Measurements from ENCODE around the gene DDX3X. TPM values are rescaled to one million over a fixed set of nuclear protein-coding genes. Genes with fewer than 3 reads are reported as not detected.

DDX3X gene
- total and polyA plus RNA-seq, 4 donors = 48.4 to 216 (median 85.6) TPM

- TF ChIP-seq REST (IDR thresholded peaks at IDR 0.05) = no peak
- no peak for TF ChIP-seq FOXA1 (IDR thresholded peaks at IDR 0.05)
These were observed 52.4 kb downstream of the DDX3X start (continued) for GRCh38 chrX:41386222-41386990.

DNA sequence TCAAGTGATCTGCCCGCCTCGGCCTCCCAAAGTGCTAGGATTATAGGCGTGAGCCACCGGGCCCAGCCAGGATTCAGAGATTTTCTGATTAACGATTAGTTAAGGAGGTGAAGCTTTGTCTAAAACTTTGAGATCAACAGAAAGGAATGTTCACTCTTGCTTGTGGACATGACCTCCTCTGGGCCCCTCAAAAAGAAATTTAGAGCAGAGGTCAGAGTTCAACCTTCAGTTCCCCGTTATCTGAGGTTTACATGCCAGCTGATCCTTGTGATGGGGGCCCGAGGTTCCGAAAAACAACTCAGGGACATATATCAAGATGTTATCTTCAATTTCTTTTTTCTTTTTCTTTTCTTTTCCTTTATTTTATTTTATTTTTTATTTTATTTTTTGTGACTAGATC, 54.6 kb downstream of the DDX3X start:
- TF ChIP-seq, protein P1, sequence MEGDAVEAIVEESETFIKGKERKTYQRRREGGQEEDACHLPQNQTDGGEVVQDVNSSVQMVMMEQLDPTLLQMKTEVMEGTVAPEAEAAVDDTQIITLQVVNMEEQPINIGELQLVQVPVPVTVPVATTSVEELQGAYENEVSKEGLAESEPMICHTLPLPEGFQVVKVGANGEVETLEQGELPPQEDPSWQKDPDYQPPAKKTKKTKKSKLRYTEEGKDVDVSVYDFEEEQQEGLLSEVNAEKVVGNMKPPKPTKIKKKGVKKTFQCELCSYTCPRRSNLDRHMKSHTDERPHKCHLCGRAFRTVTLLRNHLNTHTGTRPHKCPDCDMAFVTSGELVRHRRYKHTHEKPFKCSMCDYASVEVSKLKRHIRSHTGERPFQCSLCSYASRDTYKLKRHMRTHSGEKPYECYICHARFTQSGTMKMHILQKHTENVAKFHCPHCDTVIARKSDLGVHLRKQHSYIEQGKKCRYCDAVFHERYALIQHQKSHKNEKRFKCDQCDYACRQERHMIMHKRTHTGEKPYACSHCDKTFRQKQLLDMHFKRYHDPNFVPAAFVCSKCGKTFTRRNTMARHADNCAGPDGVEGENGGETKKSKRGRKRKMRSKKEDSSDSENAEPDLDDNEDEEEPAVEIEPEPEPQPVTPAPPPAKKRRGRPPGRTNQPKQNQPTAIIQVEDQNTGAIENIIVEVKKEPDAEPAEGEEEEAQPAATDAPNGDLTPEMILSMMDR (IDR thresholded peaks at IDR 0.05; ENCODE audit: low read depth, low read length, missing input control) = no peak
- no peak for TF ChIP-seq TAF1 (conservative IDR thresholded peaks at IDR 0.05)
- no peak for TF ChIP-seq YY1 (IDR thresholded peaks at IDR 0.05)
- TF ChIP-seq ATF3 (IDR thresholded peaks at IDR 0.05) = no peak
- no peak for TF ChIP-seq SP1 (IDR thresholded peaks at IDR 0.05)
- no peak for DNase-seq (ENCODE audit: low spot score)
- Histone ChIP-seq H3K9ac (ENCODE audit: low read depth in 1 of 2, low read length in 2 of 2) (no peak overlapping the region), H3K4me3 (ENCODE audit: low read depth in 1 of 3, low read length in 3 of 3) (peak overlapping the region in 1 of 3 donors; percentile 26), H3K4me1 (ENCODE audit: control insufficient read depth in 4 of 4, insufficient read depth in 4 of 4, low read length in 3 of 4) (peaks cover under 1 to 9% (median 3%) of the 10 kb centered on the region in 4 donors), H3K9me3 (ENCODE audit: control insufficient read depth in 4 of 4, low read length in 3 of 4) (no peaks in the 10 kb centered on the region), H3K36me3 (ENCODE audit: control insufficient read depth in 4 of 4, insufficient read depth in 3 of 4, low read depth in 1 of 4, low read length in 3 of 4) (no peaks in the 10 kb centered on the region), H3K27ac (ENCODE audit: low read depth in 1 of 2, low read length in 2 of 2) (no peak overlapping the region), H3K27me3 (ENCODE audit: control insufficient read depth in 4 of 4, insufficient read depth in 4 of 4, low read length in 3 of 4) (no peaks in the 10 kb centered on the region)
- 82% methylated on average over 8 of the region's 8 CpGs for WGBS

DNA sequence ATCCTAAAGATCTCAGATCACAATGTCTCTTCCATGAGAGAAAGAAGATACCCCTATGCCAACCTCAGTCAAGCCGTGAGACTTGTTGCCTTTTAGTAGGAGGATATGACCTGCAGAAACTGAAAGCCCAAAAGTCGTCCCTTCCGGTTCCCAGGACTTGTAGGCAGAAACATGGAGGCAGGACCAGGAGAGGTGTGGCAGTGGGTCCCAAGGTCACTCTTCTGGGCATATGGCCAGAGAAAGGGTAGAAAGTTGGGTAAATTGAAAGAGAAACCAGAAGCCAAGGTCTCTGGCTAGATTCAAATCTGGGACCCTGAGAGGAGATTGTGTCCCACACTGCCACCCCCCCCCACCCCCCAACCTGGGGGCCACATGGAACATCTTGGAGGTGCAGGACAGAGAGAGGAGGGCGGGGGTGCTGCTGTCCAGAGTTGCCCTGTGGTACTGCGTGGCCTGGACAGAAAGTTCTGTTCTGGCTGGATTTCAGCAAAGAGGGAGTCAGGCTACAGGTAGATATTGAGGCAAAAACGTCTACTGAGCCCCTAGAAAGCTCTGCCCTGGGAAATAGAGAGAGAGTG, 55.4 kb downstream of the DDX3X start:
- Histone ChIP-seq H3K27ac (ENCODE audit: low read depth in 1 of 2, low read length in 2 of 2) (peak overlapping the region; percentile 63 to 70), H3K36me3 (ENCODE audit: control insufficient read depth in 4 of 4, insufficient read depth in 3 of 4, low read depth in 1 of 4, low read length in 3 of 4) (no peaks in the 10 kb centered on the region), H3K27me3 (ENCODE audit: control insufficient read depth in 4 of 4, insufficient read depth in 4 of 4, low read length in 3 of 4) (no peaks in the 10 kb centered on the region), H3K9ac (ENCODE audit: low read depth in 1 of 2, low read length in 2 of 2) (no peak overlapping the region), H3K9me3 (ENCODE audit: control insufficient read depth in 4 of 4, low read length in 3 of 4) (no peaks in the 10 kb centered on the region), H3K4me1 (ENCODE audit: control insufficient read depth in 4 of 4, insufficient read depth in 4 of 4, low read length in 3 of 4) (peaks cover 0 to 8% (median 3%) of the 10 kb centered on the region in 4 donors), H3K4me3 (ENCODE audit: low read depth in 1 of 3, low read length in 3 of 3) (peak overlapping the region in 2 of 3 donors; percentile 18 to 26)
- 37% methylated on average over 6 of the region's 6 CpGs for WGBS
- no peak for DNase-seq (ENCODE audit: low spot score)
- TF ChIP-seq HNF4A (conservative IDR thresholded peaks at IDR 0.05) (peak; percentile 83 to 84), REST (IDR thresholded peaks at IDR 0.05) (peak; percentile 50), GABPA (IDR thresholded peaks at IDR 0.05 in 1 of 2, conservative IDR thresholded peaks at IDR 0.05 in 1 of 2) (peak; percentile 53 to 79), TAF1 (conservative IDR thresholded peaks at IDR 0.05) (no peak), JUND (IDR thresholded peaks at IDR 0.05) (no peak), RAD21 (IDR thresholded peaks at IDR 0.05) (peak in 1 of 2 donors; percentile 43), HNF4G (IDR thresholded peaks at IDR 0.05) (peak; percentile 83), SP1 (IDR thresholded peaks at IDR 0.05) (peak; percentile 64), ZBTB33 (IDR thresholded peaks at IDR 0.05) (peak; percentile 17), FOXA1 (IDR thresholded peaks at IDR 0.05) (no peak), YY1 (IDR thresholded peaks at IDR 0.05) (peak; percentile 91), RXRA (IDR thresholded peaks at IDR 0.05) (peak in 1 of 2 donors; percentile 68), EGR1 (IDR thresholded peaks at IDR 0.05; ENCODE audit: low read depth in 2 of 2) (peak in 1 of 2 donors; percentile 10), NR2F2 (IDR thresholded peaks at IDR 0.05) (peak; percentile 18)
